Left cardiac atrium (tissue), 4 donors: ENCODE data around the gene RASSF5. TPM values are rescaled to one million over a fixed set of nuclear protein-coding genes. Genes with fewer than 3 reads are reported as not detected.

Source experiments
- ATAC-seq, 2 donors: fragments of 200-7000 bp; cut with Tn5 transposase; one replicate each; pipeline ENCODE4 v1.9.1; 2020; ENCODE audit warnings: mild to moderate bottlenecking in 2 of 2, moderate library complexity in 2 of 2
- DNase-seq: peaks from one replicate; pipeline ENCODE4 v3.0.0-alpha.2; 2020
- intact Hi-C, 2 donors: fragments of 100-400 bp; cut with DNase I; formaldehyde crosslinking; loops; one replicate each; pipeline versions ENCODE4 v1.14.1 to v1.15.1; 2022 to 2023
- total RNA-seq, 2 donors: library from RNA; stranded (reverse); fragmentation: NEBNext Ultra II Directional; extraction: Animal tissue kit (Norgen Biotek cat#: 25700); gene quantifications; one replicate each; pipeline ENCODE4 v1.2.1, GENCODE V29; 2021
- donor health status: DM: no; HTN: yes; CAD: no.
- donor health status: DM: no; HTN: yes; CAD: no; lungs with severe emphysema.
- donor health status: DM: yes; HTN: yes; CAD: no.
- donor health status: Dilated cardiomyopathy.

Gene RASSF5
- total RNA-seq, 2 donors from 2014 or later = 7.8 to 10.0 TPM

DNA sequence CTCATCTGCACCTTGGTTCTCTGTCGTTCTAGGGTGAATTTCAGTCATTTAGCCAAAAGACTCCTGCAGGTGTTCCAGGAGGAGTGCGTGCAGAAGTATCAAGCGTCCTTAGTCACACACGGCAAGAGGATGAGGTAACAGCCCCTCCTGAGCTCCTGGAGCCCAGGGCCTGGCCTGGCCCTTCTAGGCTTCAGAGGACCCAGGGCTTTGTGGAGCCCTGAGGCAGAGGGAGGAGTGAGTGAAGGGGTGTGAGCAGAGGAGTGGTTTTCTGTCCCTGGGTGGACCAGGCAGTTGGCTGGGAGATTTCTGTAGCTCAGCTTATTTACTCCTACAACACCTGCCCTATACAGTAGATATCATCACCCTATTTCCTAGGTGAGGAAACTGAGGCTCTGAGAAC lies 15.7 kb upstream of the RASSF5 start:
- intact Hi-C loops = loop anchor here in 1 of 2 donors (5.0 kb wide), 2 partner anchors 51 to 91 kb away; no protein-coding TSS in a partner anchor
- DNase-seq (no peak), ATAC-seq (no peak)

- intact Hi-C loops = loop anchor here in 1 of 2 donors (5.0 kb wide), 2 partner anchors 50 to 90 kb away; no protein-coding TSS in a partner anchor
- ATAC-seq = no peak
- no peak for DNase-seq
These were observed 14.7 kb upstream of the RASSF5 start for GRCh38 chr1:206492589-206492988.

DNA sequence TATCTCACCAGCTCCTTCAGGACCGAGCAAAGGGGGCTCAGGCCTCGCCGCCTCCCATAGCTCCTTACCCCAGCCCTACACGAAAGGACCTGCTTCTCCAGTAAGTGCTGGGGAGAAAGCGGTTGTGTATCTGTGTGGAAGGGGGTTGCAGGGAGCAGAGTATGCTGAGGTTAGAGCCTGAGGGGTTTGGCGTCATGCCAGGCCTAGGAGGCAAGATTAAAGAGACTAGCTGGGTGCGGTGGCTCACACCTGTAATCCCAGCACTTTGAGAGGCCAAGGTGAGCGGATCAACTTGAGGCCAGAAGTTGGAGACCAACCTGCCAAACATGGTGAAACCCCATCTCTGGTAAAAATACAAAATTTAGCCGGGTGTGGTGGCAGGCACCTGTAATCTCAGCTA lies 14.1 kb upstream of the RASSF5 start:
- intact Hi-C loops = loop anchor here in 1 of 2 donors (5.0 kb wide), 2 partner anchors 49 to 89 kb away; no protein-coding TSS in a partner anchor
- ATAC-seq (no peak), DNase-seq (no peak)

DNA sequence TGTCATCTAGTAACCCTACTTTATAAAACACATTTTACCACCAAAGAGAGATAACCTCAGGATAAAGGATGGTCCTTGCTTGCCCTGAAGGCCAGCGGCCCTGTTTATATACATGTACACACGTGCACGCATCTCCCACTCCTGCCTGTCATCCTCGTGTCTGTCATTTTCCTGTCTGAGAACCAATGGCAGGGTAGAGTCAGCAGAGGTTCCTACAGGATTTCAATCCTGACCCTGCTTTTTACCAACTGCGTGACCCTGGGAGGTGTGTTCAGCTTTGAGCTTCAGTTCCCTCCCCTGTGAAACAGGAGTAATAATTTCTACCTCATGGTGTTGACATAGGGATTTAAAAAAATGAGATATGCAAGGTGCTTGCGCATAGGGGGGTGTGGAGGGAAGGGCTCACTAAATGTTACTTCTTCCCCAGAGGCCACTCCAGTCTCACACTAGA lies 12.3 kb upstream of the RASSF5 start:
- intact Hi-C loops = no loop called here
- DNase-seq = no peak
- ATAC-seq = peak; percentile 58 to 62

DNA sequence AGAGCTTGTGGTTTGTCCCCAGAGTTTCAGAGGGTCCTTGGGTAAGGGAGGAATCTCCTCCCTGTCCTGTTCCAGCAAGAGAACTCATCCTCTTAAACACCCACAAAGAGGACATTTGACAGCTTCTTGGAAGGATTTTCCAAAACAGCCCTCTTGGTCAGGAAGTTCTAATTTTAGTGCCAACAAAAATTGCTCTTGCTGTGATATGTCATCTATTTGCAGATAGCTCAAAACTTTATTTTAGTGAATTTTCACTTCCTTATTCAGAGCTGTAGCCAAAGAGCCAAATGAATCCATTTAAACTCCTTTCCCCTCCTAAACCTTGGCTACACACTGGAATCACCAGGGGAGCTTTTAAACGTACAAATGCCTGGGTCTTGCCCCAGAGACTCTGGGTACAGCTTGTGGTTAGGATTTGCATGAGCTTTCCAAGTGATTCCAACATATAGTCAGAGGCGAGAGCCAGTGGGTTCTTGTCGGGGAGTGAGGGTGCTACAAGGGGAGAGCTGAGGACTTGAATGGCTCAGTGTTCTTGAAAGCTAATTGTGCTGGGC lies 11.8 kb upstream of the RASSF5 start:
- DNase-seq (no peak), ATAC-seq (peak; percentile 24 to 38)
- intact Hi-C loops = no loop called here

GRCh38 chr1:206496131-206496793 lies 11.1 kb upstream of the RASSF5 start:
- intact Hi-C loops = no loop called here
- DNase-seq (no peak), ATAC-seq (peak; percentile 10 to 11)

DNA sequence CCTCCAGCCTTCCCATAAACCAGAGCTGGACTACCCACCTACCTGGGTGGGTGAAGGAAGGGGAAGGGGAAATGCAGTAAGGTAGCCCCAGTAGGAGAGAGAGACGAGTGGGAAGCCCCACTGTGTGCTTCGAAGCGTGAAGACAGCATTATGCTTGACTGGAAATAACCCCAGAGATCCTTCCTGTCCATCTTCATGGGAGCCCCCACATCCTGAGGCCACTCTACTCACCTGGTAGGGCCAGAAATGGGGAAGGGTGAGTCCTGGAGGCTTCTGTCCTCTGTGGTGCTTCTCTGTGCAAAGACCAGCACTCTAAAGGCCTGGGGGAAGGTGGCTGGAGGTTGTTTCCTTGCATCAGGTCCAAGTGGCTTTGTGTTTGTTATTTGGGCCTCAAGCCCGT lies 10.0 kb upstream of the RASSF5 start:
- DNase-seq (no peak), ATAC-seq (no peak)
- intact Hi-C loops = no loop called here

DNA sequence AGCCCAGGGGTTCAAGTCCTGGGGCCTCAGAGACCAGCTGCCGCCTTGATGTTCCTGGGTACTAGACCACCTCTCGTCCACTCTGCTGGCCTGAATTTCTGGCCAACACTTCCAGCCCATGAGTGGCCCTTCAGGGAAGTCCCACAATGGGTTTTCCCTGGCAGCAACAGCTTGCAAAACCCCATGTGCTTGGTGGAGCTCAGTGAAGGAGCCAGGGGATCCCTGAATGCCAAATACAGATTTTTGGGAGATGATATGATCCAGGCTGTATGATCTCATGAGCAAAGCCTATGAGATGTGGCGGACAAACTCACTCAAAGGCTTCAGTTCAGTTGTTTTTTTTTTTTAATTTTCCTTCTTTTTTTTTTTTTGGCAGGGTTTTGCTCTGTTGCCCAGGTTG lies 9.6 kb upstream of the RASSF5 start:
- DNase-seq (no peak), ATAC-seq (no peak)
- intact Hi-C loops = no loop called here

GRCh38 chr1:206498685-206499084 lies 8.6 kb upstream of the RASSF5 start:
- DNase-seq (no peak), ATAC-seq (no peak)
- intact Hi-C loops = no loop called here

DNA sequence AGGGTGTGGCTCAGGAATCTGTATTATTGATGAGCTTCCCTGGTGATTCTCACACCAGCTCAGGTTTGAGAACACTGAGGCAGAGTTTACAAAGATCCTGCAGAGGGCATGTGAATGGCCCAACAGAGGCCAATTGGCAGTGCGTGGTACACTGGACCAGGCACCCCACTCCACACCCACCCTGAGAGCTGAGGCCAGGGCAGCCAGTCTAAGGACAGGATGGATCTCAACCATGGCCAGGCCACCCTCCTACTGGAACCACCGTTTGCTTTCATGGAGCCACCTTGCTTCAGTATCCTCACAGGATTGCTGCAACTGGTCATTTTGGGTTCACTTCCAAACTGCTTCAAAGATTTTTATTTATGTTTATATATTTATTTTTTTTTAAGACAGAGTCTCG lies 7.3 kb upstream of the RASSF5 start:
- intact Hi-C loops = no loop called here
- ATAC-seq (no peak), DNase-seq (no peak)

DNA sequence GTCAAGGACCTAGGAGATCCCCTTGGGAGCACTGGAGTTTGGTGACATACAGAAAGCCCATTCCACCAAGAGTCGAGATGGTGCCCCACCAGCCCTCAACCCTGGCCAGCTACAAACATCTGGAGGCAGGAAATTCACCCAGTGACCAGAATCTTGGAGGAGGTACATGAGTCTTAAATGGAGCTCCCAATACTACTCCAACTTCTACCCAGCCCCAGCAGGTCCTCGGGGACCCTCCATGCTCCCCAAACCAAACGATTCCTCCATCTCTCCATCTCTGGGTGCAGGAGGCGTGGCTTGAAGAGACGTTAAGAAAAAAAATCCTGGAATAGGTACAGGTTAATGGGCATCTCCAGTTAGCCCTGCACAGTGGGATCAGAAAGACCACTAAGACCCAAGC lies 5.5 kb upstream of the RASSF5 start:
- ATAC-seq = no peak
- intact Hi-C loops = no loop called here
- no peak for DNase-seq

DNA sequence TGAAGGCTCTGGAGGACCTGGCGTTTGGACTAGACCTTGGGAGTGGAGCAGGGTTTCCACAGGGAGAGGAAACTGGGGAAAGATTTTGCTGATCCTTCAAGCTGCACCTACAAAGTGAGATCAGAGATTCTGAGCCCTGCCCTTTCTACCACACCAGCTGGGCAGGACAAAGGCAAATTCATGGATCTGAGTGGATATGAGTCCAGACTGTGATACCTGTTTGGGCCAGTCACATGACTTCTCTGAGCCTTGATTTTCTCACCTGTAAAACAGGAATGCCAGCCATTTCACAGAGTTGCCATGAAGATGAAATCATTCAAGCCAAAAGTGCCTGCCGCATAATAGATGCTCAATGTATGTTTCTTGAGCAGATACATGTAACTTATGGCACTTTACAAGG lies 4.9 kb upstream of the RASSF5 start:
- no peak for DNase-seq
- ATAC-seq = no peak
- intact Hi-C loops = no loop called here

DNA sequence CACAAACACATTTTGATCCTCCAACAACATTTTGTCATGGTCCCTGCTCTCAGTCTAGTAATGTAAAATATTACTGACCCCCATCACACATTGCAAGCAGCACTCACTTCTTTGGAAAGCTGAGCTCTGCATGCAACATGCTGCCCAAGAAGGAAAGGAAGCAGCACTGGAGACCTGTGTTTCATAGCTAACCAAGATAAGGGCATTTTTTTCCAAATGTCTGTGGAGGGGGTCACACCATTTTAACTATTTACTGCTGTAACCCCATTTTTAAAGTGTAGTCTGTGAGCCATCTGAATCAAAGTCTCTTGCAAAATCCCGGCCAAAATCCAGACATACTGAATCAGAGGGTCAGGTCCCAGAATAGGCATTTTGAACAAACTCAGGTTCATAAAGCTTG lies 4.5 kb upstream of the RASSF5 start:
- intact Hi-C loops = no loop called here
- ATAC-seq (no peak), DNase-seq (no peak)

GRCh38 chr1:206503591-206504362 lies 3.6 kb upstream of the RASSF5 start:
- DNase-seq (peak; percentile 70), ATAC-seq (peak; percentile 24 to 70)
- intact Hi-C loops = no loop called here

- ATAC-seq (no peak), DNase-seq (no peak)
- intact Hi-C loops = no loop called here
These were observed 3.0 kb upstream of the RASSF5 start for GRCh38 chr1:206504363-206504713.

GRCh38 chr1:206505702-206506355 lies 1.5 kb upstream of the RASSF5 start:
- no peak for DNase-seq
- ATAC-seq = no peak
- intact Hi-C loops = no loop called here

DNA sequence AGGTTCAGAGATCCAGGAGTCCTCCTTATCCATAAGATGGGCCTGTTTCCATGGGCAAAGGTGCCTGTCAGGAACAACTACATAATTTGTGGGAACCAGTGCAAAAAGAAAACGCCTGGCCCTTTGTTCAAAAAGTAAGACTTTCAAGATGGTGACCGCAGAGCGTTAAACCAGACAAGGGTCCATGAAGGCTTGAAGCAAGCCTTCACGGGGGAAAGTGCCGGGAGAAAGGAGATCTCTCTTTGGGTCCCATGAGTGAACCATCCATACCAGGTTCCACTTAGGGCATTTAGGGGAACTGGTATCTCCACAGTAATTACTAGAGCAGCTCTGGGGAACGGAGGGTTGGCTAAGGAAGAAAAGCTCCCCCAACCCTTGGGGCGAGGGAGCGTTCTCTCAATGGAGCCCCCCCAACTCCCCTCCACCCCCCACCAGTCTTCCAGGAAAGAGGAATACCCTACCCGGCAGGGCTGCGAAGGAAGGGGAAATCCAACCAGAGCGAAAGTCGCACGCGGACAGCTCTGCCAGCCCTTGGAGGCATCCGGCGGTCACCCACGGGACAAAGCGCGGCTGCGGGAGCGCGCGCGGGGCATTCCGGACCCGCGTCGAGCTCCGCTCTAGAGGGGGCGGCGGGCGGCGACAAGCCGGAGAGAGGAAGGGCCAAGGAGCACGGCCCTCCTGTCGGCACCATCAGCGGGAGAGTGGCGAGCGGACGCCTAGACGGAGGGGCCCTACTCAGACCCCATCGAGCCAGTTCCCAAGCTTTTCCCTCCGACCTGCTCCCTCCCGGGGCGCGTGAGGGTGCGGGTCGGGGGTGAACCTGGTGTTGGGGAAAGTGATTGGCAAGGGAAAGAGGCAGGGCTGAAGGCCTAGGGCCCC lies 687 bp upstream of the RASSF5 start:
- peak; percentile 15 to 43 for ATAC-seq
- DNase-seq = no peak
- intact Hi-C loops = no loop called here

- DNase-seq = no peak
These were observed 979 bp downstream of the RASSF5 start for GRCh38 chr1:206508130-206508889.

More at GRCh38 chr1:206508130-206508889, 979 bp downstream of the RASSF5 start:
- intact Hi-C loops = no loop called here
- no peak for ATAC-seq
